ENCODE results near the gene MICALL2.

DNA sequence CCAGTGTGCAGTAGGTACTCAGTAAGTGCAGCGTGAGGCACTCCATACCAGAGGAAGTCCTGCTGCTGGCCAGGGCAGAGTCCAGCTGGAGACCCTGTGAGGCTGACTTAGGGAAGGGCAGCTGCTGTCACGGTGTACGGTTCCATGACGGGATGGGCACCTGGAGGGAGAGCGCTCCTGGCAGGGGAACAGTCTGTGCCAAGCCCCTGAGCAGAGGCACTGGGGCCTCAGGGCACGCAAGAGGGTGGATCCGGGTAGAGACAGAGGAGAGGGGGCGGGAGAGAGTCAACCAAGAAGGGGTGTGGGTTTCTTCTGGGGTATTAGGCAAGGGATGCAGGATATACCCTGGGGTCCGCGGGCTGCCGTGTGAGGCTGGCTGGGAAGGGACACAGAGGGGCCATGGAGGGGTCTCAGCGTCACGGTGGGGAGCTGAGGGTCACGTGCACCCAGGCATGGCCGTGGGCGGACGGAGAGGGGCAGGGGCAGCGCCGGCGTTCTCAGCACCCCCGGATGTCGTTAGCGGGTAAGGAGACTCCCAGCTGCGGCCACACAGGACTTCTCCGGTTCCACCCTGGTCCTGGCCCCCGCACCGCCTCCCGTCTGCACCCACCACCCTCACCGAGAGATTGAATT lies 70.5 kb downstream of the MICALL2 start:
- TF ChIP-seq, protein P1, sequence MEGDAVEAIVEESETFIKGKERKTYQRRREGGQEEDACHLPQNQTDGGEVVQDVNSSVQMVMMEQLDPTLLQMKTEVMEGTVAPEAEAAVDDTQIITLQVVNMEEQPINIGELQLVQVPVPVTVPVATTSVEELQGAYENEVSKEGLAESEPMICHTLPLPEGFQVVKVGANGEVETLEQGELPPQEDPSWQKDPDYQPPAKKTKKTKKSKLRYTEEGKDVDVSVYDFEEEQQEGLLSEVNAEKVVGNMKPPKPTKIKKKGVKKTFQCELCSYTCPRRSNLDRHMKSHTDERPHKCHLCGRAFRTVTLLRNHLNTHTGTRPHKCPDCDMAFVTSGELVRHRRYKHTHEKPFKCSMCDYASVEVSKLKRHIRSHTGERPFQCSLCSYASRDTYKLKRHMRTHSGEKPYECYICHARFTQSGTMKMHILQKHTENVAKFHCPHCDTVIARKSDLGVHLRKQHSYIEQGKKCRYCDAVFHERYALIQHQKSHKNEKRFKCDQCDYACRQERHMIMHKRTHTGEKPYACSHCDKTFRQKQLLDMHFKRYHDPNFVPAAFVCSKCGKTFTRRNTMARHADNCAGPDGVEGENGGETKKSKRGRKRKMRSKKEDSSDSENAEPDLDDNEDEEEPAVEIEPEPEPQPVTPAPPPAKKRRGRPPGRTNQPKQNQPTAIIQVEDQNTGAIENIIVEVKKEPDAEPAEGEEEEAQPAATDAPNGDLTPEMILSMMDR (IDR thresholded peaks at IDR 0.05), result no peak
- TF ChIP-seq, protein P2, sequence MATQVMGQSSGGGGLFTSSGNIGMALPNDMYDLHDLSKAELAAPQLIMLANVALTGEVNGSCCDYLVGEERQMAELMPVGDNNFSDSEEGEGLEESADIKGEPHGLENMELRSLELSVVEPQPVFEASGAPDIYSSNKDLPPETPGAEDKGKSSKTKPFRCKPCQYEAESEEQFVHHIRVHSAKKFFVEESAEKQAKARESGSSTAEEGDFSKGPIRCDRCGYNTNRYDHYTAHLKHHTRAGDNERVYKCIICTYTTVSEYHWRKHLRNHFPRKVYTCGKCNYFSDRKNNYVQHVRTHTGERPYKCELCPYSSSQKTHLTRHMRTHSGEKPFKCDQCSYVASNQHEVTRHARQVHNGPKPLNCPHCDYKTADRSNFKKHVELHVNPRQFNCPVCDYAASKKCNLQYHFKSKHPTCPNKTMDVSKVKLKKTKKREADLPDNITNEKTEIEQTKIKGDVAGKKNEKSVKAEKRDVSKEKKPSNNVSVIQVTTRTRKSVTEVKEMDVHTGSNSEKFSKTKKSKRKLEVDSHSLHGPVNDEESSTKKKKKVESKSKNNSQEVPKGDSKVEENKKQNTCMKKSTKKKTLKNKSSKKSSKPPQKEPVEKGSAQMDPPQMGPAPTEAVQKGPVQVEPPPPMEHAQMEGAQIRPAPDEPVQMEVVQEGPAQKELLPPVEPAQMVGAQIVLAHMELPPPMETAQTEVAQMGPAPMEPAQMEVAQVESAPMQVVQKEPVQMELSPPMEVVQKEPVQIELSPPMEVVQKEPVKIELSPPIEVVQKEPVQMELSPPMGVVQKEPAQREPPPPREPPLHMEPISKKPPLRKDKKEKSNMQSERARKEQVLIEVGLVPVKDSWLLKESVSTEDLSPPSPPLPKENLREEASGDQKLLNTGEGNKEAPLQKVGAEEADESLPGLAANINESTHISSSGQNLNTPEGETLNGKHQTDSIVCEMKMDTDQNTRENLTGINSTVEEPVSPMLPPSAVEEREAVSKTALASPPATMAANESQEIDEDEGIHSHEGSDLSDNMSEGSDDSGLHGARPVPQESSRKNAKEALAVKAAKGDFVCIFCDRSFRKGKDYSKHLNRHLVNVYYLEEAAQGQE (IDR thresholded peaks at IDR 0.05), result no peak
- TF ChIP-seq CBX2 (IDR thresholded peaks at IDR 0.05; ENCODE audit: borderline replicate concordance, low read depth), result no peak
- TF ChIP-seq JUN (IDR thresholded peaks at IDR 0.05), result no peak
- TF ChIP-seq ZNF302 (CRISPR knock-in tag; IDR thresholded peaks at IDR 0.05), result no peak
- no peak for TF ChIP-seq CHD2 (IDR thresholded peaks at IDR 0.05; ENCODE audit: low read length, partially characterized antibody)
- no peak for TF ChIP-seq HOXA7 (CRISPR knock-in tag; IDR thresholded peaks at IDR 0.05)
- no peak for TF ChIP-seq FOSL2 (IDR thresholded peaks at IDR 0.05)
- TF ChIP-seq FOSL2 (CRISPR knock-in tag; IDR thresholded peaks at IDR 0.05), result no peak
- TF ChIP-seq ZFP36 (IDR thresholded peaks at IDR 0.05; ENCODE audit: borderline replicate concordance, partially characterized antibody), result no peak
- TF ChIP-seq MYC (IDR thresholded peaks at IDR 0.05; ENCODE audit: borderline replicate concordance, low read length), result no peak
- TF ChIP-seq, protein P3, sequence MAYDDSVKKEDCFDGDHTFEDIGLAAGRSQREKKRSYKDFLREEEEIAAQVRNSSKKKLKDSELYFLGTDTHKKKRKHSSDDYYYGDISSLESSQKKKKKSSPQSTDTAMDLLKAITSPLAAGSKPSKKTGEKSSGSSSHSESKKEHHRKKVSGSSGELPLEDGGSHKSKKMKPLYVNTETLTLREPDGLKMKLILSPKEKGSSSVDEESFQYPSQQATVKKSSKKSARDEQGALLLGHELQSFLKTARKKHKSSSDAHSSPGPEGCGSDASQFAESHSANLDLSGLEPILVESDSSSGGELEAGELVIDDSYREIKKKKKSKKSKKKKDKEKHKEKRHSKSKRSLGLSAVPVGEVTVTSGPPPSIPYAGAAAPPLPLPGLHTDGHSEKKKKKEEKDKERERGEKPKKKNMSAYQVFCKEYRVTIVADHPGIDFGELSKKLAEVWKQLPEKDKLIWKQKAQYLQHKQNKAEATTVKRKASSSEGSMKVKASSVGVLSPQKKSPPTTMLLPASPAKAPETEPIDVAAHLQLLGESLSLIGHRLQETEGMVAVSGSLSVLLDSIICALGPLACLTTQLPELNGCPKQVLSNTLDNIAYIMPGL (CRISPR knock-in tag; IDR thresholded peaks at IDR 0.05; ENCODE audit: borderline replicate concordance), result no peak

Data from A549 (cell line).